OCI-LY7 (cell line): ENCODE data around the gene ANKS1B. TPM values are rescaled to one million over a fixed set of nuclear protein-coding genes. Genes with fewer than 3 reads are reported as not detected.

Experiments used
- BruUV-seq: library from RNA; stranded (reverse); fragments of 400-500 nt; replicated peaks from 2 replicates; lab custom pipeline; 2021; lab: Mats Ljungman, UMichigan
- CTCF ChIA-PET: fragments of 300-600 bp; sonication (Branson Sonifier 250); formaldehyde crosslinking; loops from one replicate; lab custom pipeline; 2022; ENCODE audit warnings: antibody characterized with exemption; ENCODE audit not compliant: unreplicated experiment; lab: Charles Lee
- POLR2A ChIA-PET: fragments of 300-600 bp; sonication (Branson Sonifier 250); formaldehyde crosslinking; loops from one replicate; lab custom pipeline; 2022; ENCODE audit warnings: antibody characterized with exemption; lab: Charles Lee
- DNase-seq: peaks from one replicate; pipeline ENCODE4 v3.0.0-alpha.2; 2015; ENCODE audit warnings: low spot score
- H2AFZ ChIP-seq: fragments of 200-600 bp; sonication (generic), shearing (Covaris generic); 2 replicates; pipeline ENCODE4 v1.6.1; 2014; ENCODE audit warnings: mild to moderate bottlenecking, antibody characterized with exemption, low read length, moderate library complexity
- H3K27ac ChIP-seq: fragments of 200-600 bp; sonication (generic); 2 replicates; pipeline ENCODE4 v1.5.1; 2014; ENCODE audit warnings: mixed run types, low read depth, mild to moderate bottlenecking, moderate library complexity, low read length, inconsistent platforms; ENCODE audit not compliant: poor library complexity, severe bottlenecking
- H3K36me3 ChIP-seq: fragments of 200-600 bp; sonication (generic); 2 replicates; pipeline ENCODE4 v1.6.1; 2014; ENCODE audit warnings: mild to moderate bottlenecking, antibody characterized with exemption, low read length, moderate library complexity, mixed read lengths; ENCODE audit not compliant: insufficient read depth
- H3K4me1 ChIP-seq: fragments of 200-600 bp; sonication (generic); 2 replicates; pipeline ENCODE4 v1.5.1; 2014; ENCODE audit warnings: mild to moderate bottlenecking, low read length; ENCODE audit not compliant: insufficient read depth, poor library complexity, severe bottlenecking
- H3K4me2 ChIP-seq: fragments of 200-600 bp; sonication (generic); 2 replicates; pipeline ENCODE4 v1.6.1; 2014; ENCODE audit warnings: mild to moderate bottlenecking, low read length
- H3K4me3 ChIP-seq: fragments of 200-600 bp; sonication (generic); 2 replicates; pipeline ENCODE4 v1.5.1; 2014; ENCODE audit warnings: mild to moderate bottlenecking, low read depth, low read length; ENCODE audit not compliant: poor library complexity, severe bottlenecking
- H3K79me2 ChIP-seq: fragments of 200-600 bp; sonication (generic); 2 replicates; pipeline ENCODE4 v1.6.1; 2016; ENCODE audit warnings: low read depth, mild to moderate bottlenecking, low read length, moderate library complexity, mixed read lengths; ENCODE audit not compliant: insufficient read depth
- H3K9me2 ChIP-seq: fragments of 200-600 bp; sonication (generic); 2 replicates; pipeline ENCODE4 v1.6.1; 2016; ENCODE audit warnings: mild to moderate bottlenecking, low read length, mixed read lengths; ENCODE audit not compliant: insufficient read depth
- H3K9me3 ChIP-seq: fragments of 200-600 bp; sonication (generic); 2 replicates; pipeline ENCODE4 v1.6.1; 2014; ENCODE audit warnings: mild to moderate bottlenecking, mixed run types, low read length, mixed read lengths
- H4K20me1 ChIP-seq: fragments of 200-600 bp; sonication (generic); 2 replicates; pipeline ENCODE4 v1.6.1; 2014; ENCODE audit warnings: mild to moderate bottlenecking, antibody characterized with exemption, low read length, moderate library complexity, mixed read lengths; ENCODE audit not compliant: insufficient read depth
- EZH2phosphoT487 ChIP-seq: fragments of 200-600 bp; sonication (generic); IDR thresholded peaks from 2 replicates; pipeline ENCODE4 v1.6.1; 2018; ENCODE audit warnings: low read depth, borderline replicate concordance, mild to moderate bottlenecking, mixed run types, antibody characterized with exemption, low read length, moderate library complexity, mixed read lengths
- intact Hi-C: fragments of 100-400 bp; cut with micrococcal nuclease; formaldehyde crosslinking; loops from one replicate; pipeline ENCODE4 v1.10.0; 2022; ENCODE audit not compliant: unreplicated experiment
- total RNA-seq, 2 experiments: library from RNA; depleted of rRNA in 1 of 2; stranded (reverse); fragments of >200 nt in 1 of 2; shearing (Covaris generic) in 1 of 2; gene quantifications; 2 replicates each; pipeline ENCODE4 v1.2.3, GENCODE V29; 2014 to 2022
- TF ChIP-seq, protein P1 (sequence below): fragments of 200-600 bp; sonication (generic); conservative IDR thresholded peaks from 2 replicates; pipeline ENCODE4 v1.5.1; 2014; ENCODE audit warnings: mild to moderate bottlenecking, antibody characterized with exemption, low read length, moderate library complexity, mixed read lengths

The ANKS1B gene
- total RNA-seq, 2 experiments from 2014 or later, result 2.9 to 6.0 TPM

GRCh38 chr12:99213047-99213446, 771.7 kb downstream of the ANKS1B start:
- no peak for DNase-seq
- POLR2A ChIA-PET, result interaction anchor here (0.7 to 1.0 kb wide), 2 partner anchors 15 to 16 kb away, joined by 3 read pairs; no protein-coding TSS in a partner anchor
- BruUV-seq, result no TSS peak
- Histone ChIP-seq H3K79me2 (no peaks in the 10 kb centered on the region), H3K9me2 (no peaks in the 10 kb centered on the region), H4K20me1 (no peaks in the 10 kb centered on the region), H3K4me1 (no peaks in the 10 kb centered on the region), H3K27ac (no peak overlapping the region), H3K9me3 (peaks cover 49% of the 10 kb centered on the region), H2AFZ (no peak overlapping the region), H3K36me3 (no peaks in the 10 kb centered on the region; the same call in 1 of the 2 replicates), H3K4me2 (no peak overlapping the region), H3K4me3 (no peak overlapping the region)
- intact Hi-C loops, result no loop called here
- CTCF ChIA-PET, result no interaction called here
- no peak for TF ChIP-seq EZH2phosphoT487
- TF ChIP-seq, protein P1, sequence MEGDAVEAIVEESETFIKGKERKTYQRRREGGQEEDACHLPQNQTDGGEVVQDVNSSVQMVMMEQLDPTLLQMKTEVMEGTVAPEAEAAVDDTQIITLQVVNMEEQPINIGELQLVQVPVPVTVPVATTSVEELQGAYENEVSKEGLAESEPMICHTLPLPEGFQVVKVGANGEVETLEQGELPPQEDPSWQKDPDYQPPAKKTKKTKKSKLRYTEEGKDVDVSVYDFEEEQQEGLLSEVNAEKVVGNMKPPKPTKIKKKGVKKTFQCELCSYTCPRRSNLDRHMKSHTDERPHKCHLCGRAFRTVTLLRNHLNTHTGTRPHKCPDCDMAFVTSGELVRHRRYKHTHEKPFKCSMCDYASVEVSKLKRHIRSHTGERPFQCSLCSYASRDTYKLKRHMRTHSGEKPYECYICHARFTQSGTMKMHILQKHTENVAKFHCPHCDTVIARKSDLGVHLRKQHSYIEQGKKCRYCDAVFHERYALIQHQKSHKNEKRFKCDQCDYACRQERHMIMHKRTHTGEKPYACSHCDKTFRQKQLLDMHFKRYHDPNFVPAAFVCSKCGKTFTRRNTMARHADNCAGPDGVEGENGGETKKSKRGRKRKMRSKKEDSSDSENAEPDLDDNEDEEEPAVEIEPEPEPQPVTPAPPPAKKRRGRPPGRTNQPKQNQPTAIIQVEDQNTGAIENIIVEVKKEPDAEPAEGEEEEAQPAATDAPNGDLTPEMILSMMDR, result no peak

- CTCF ChIA-PET, result no interaction called here
- H4K20me1 ChIP-seq, result no peaks in the 10 kb centered on the region
- POLR2A ChIA-PET, result interaction anchor here (0.7 to 1.1 kb wide), 2 partner anchors 10 to 16 kb away, joined by 3 to 5 read pairs; no protein-coding TSS in a partner anchor
- no peaks in the 10 kb centered on the region for H3K79me2 ChIP-seq
- no peak overlapping the region for H3K27ac ChIP-seq
- no peaks in the 10 kb centered on the region; the same call in 1 of the 2 replicates for H3K36me3 ChIP-seq
- intact Hi-C loops, result no loop called here
- no peaks in the 10 kb centered on the region for H3K4me1 ChIP-seq
- DNase-seq, result no peak
- no TSS peak for BruUV-seq
- H3K4me3 ChIP-seq, result no peak overlapping the region
- peaks cover 48% of the 10 kb centered on the region for H3K9me3 ChIP-seq
- TF ChIP-seq EZH2phosphoT487, result no peak
- TF ChIP-seq, protein P1, result no peak
- H3K4me2 ChIP-seq, result no peak overlapping the region
- H3K9me2 ChIP-seq, result no peaks in the 10 kb centered on the region
- H2AFZ ChIP-seq, result no peak overlapping the region
Observed at GRCh38 chr12:99212275-99212674, 772.5 kb downstream of the ANKS1B start.

DNA sequence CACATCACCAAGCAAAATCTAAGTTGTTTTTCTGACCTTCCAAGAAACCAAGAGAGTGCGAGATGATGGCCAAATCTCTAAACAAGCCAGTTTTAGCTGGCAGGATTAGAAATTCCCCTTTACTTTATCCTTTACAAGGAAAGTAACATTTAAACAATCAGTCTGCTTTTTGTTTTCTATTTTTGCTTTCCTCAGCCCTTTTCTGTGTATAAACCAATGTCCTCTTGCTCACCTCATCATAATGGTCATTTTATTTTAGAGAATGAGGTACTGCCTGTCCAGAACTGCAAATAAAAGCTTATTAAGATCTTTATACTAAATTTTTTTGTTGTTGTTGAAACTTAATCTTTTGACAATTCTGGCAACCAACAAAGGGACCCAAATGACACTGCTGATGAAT, 779.6 kb downstream of the ANKS1B start:
- H3K4me2 ChIP-seq, result no peak overlapping the region
- H2AFZ ChIP-seq, result no peak overlapping the region; the same call in 1 of the 2 replicates
- H3K27ac ChIP-seq, result no peak overlapping the region
- ChIA-PET CTCF (no interaction called here), POLR2A (interaction anchor here (0.8 to 0.9 kb wide), 2 partner anchors 12 to 44 kb away, joined by 3 to 4 read pairs; no protein-coding TSS in a partner anchor)
- no peaks in the 10 kb centered on the region for H3K4me1 ChIP-seq
- BruUV-seq, result no TSS peak
- no peak for TF ChIP-seq EZH2phosphoT487
- TF ChIP-seq, protein P1, result no peak
- no peaks in the 10 kb centered on the region for H4K20me1 ChIP-seq
- intact Hi-C loops, result no loop called here
- H3K79me2 ChIP-seq, result no peaks in the 10 kb centered on the region
- no peaks in the 10 kb centered on the region for H3K9me2 ChIP-seq
- no peak for DNase-seq
- peaks cover 8% of the 10 kb centered on the region; the same call in 1 of the 2 replicates for H3K9me3 ChIP-seq
- H3K4me3 ChIP-seq, result no peak overlapping the region
- no peaks in the 10 kb centered on the region for H3K36me3 ChIP-seq
